Neutrophil (primary cell): ENCODE measurements around the gene KCTD5.

Experiments
- H3K27ac ChIP-seq: fragments of 200-600 bp; sonication (generic); 2 replicates; pipeline ENCODE4 v1.5.1; 2016; ENCODE audit warnings: mild to moderate bottlenecking, moderate library complexity
- H3K27me3 ChIP-seq: fragments of 200-600 bp; sonication (generic); 2 replicates; pipeline ENCODE4 v1.6.0; 2016; ENCODE audit warnings: mild to moderate bottlenecking
- H3K36me3 ChIP-seq: fragments of 200-600 bp; sonication (generic); 2 replicates; pipeline ENCODE4 v1.5.1; 2017
- H3K4me1 ChIP-seq, 2 experiments: fragments of 200-600 bp in 1 of 2; sonication (generic) in 1 of 2; 1 replicate in 1 of 2; 2 replicates in 1 of 2; pipeline versions ENCODE4 v1.5.1 to v1.6.1; 2013 to 2016; ENCODE audit warnings: low read depth in 1 of 2, low read length in 1 of 2, mild to moderate bottlenecking in 1 of 2, moderate library complexity in 1 of 2; ENCODE audit not compliant: control insufficient read depth in 1 of 2, insufficient read depth in 1 of 2
- H3K4me3 ChIP-seq, 2 experiments: fragments of 200-600 bp in 1 of 2; sonication (generic) in 1 of 2; 1 replicate in 1 of 2; 2 replicates in 1 of 2; pipeline ENCODE4 v1.5.1; 2013 to 2016; ENCODE audit warnings: low read depth in 1 of 2, low read length in 1 of 2, mild to moderate bottlenecking in 1 of 2, moderate library complexity in 1 of 2
- H3K9me3 ChIP-seq: fragments of 200-600 bp; sonication (generic); 2 replicates; pipeline ENCODE4 v1.5.1; 2016
- CTCF ChIP-seq: fragments of 200-600 bp; sonication (generic); IDR thresholded peaks from 2 replicates; pipeline ENCODE4 v1.5.1; 2016; ENCODE audit warnings: antibody characterized with exemption

Gene KCTD5

DNA sequence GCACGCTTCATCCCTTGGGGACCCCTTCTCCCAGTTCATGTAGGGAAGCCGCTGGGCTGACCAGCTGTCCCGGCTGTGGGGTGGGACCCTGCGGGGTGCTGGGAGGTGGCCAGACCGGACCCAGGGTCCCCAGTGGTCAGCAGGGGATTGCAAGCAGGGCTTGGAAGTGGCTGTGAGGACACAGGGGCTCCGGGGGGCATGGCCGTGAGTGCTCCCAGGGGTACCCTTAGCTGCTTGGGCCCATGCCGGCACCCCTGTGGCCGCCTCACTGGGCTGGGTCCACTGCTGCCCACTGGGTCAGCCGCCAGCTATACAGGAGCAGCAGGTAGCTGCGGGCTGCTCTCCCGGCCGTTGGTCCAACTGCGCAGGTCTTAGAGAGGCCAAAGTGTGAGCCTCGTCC lies 18.9 kb downstream of the KCTD5 start:
- H3K4me3 ChIP-seq = no peak overlapping the region
- TF ChIP-seq CTCF = no peak
- no peaks in the 10 kb centered on the region for H3K9me3 ChIP-seq
- H3K27me3 ChIP-seq = no peaks in the 10 kb centered on the region
- peaks cover 100% of the 10 kb centered on the region for H3K36me3 ChIP-seq
- H3K27ac ChIP-seq = no peak overlapping the region
- H3K4me1 ChIP-seq = no peaks in the 10 kb centered on the region

DNA sequence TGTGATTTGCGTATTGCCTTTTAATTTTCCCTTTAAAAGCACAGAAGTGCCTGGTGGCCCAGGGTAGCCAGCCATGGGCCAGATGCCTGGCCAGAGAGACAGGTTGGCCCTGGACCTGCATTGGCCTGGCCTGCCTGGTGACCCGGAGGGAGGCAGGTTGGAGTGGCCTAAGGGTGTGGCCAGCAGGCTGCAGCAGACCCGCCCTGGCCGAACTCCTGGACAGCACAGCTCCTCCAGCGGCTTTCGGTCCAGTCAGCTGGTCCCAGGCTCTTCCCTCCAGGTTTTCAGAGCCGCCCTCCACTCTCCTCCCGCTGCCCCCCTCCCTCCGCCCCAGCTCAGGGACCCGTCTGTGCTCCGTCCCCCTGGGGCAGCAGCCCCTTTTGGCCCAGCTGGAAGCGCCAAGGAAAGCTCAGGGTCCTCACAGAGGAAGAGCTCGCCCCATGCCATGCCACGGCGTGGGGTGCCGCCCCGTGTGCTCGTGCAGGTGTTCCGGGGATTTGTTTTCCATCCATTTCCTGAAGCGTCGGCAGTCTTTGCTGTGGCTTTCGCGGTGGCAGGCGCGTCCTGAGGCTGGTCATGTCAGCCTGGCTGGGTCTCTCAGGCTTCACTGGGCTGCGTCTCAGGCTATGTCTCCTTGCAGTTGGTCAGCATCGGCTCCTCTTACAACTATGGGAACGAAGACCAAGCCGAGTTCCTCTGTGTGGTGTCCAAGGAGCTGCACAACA lies 19.6 kb downstream of the KCTD5 start:
- Histone ChIP-seq H3K27me3 (no peaks in the 10 kb centered on the region), H3K36me3 (peaks cover 100% of the 10 kb centered on the region), H3K4me1 (no peaks in the 10 kb centered on the region), H3K4me3 (no peak overlapping the region), H3K27ac (no peak overlapping the region), H3K9me3 (no peaks in the 10 kb centered on the region)
- TF ChIP-seq CTCF = no peak

- H3K36me3 ChIP-seq = peaks cover 100% of the 10 kb centered on the region
- no peaks in the 10 kb centered on the region for H3K27me3 ChIP-seq
- no peak overlapping the region for H3K27ac ChIP-seq
- TF ChIP-seq CTCF = no peak
- H3K4me1 ChIP-seq = no peaks in the 10 kb centered on the region
- H3K9me3 ChIP-seq = no peaks in the 10 kb centered on the region
- H3K4me3 ChIP-seq = no peak overlapping the region
Observed at GRCh38 chr16:2702438-2702825, 20.1 kb downstream of the KCTD5 start.

DNA sequence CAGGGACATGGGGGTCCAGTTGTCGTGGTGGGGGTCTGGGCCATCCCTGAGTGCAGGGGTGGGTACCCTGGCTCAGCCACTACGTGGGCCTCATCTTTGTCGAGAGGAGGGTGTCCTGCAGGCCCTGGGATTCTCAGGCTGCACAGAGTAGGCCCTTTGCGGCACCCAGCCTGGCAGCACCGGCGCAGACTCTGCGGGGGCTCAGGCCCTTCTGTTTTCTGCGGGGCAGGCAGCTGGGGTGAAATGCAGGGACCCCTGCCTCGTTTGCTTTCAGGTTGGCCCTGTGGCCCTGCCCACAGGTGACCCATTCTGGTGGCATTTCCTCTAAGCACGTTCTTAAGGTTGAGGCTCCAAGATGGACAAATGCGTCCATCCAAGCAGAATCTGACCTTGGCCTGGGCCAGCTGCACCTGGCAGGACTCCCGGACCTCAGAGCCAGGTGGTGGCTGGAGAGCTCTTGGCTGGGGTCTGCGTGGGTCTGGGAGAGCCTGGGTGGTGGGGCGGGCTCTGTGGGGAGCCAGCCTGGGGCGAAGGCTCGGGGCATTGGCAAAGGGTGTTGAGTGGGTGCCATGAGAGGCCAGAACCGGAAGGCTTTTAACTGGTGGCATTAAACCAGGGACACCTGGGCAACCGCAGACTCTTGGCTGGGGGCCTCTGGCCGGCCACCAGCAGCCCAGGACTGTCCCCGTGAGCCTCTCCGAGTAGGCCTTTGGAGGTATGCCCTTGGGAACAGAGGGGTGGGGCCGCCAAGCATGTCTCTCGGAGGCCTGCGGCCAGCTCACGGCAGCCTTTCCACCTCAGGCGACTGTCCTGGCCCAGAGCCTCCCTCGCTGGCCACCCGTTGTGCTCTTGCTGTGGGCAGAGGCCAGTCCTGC lies 20.8 kb downstream of the KCTD5 start:
- TF ChIP-seq CTCF = no peak
- no peak overlapping the region for H3K27ac ChIP-seq

GRCh38 chr16:2704166-2704982 lies 22.1 kb downstream of the KCTD5 start:
- peaks cover 100% of the 10 kb centered on the region for H3K36me3 ChIP-seq
- H3K27ac ChIP-seq = no peak overlapping the region
- H3K4me3 ChIP-seq = no peak overlapping the region
- H3K27me3 ChIP-seq = no peaks in the 10 kb centered on the region
- H3K9me3 ChIP-seq = no peaks in the 10 kb centered on the region
- H3K4me1 ChIP-seq = no peaks in the 10 kb centered on the region
- no peak for TF ChIP-seq CTCF

More for the DNA sequence above, 20.8 kb downstream of the KCTD5 start:
- no peaks in the 10 kb centered on the region for H3K4me1 ChIP-seq
- no peak overlapping the region for H3K4me3 ChIP-seq
- peaks cover 100% of the 10 kb centered on the region for H3K36me3 ChIP-seq
- H3K9me3 ChIP-seq = no peaks in the 10 kb centered on the region
- no peaks in the 10 kb centered on the region for H3K27me3 ChIP-seq
